Measurements from ENCODE around the gene LAMC3.

LAMC3 gene

DNA sequence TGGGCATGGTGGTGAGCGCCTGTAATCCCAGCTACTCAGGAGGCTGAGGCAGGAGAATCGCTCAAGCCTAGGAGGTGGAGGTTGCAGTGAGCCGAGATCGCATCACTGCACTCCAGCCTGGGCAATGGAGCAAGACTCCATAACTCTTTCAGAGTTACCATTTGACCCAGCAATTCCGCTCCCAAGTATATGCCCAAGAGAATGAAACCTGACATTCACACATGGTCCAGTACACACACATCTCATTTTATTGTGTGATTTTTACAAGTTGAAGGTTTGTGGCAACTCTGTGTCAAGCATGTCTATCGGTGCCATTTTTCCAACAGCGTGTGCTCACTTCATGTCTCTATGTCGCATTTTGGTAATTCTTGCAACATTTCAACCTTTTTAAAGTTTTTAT lies 45.1 kb upstream of the LAMC3 start:
- TF ChIP-seq, protein P1, sequence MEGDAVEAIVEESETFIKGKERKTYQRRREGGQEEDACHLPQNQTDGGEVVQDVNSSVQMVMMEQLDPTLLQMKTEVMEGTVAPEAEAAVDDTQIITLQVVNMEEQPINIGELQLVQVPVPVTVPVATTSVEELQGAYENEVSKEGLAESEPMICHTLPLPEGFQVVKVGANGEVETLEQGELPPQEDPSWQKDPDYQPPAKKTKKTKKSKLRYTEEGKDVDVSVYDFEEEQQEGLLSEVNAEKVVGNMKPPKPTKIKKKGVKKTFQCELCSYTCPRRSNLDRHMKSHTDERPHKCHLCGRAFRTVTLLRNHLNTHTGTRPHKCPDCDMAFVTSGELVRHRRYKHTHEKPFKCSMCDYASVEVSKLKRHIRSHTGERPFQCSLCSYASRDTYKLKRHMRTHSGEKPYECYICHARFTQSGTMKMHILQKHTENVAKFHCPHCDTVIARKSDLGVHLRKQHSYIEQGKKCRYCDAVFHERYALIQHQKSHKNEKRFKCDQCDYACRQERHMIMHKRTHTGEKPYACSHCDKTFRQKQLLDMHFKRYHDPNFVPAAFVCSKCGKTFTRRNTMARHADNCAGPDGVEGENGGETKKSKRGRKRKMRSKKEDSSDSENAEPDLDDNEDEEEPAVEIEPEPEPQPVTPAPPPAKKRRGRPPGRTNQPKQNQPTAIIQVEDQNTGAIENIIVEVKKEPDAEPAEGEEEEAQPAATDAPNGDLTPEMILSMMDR (conservative IDR thresholded peaks at IDR 0.05) = no peak
- no peak overlapping the region for H3K27ac ChIP-seq

DNA sequence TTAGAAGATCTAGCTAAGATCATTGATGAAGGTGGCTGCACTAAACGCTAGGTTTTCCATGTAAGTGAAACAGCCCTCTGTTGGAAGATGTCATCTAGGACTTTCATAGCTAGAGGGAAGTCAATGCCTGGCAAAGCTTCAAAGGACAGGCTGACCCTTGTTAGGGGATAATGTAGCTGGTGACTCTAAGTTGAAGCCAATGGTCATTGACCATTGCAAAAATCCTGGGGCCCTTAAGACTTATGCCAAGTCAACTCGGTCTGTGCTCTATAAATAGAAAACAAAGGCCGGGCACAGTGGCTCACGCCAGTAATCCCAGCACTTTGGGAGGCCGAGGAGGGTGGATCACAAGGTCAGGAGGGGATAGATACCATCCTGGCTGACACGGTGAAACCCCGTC lies 43.3 kb upstream of the LAMC3 start:
- no peak overlapping the region for H3K27ac ChIP-seq
- TF ChIP-seq, protein P1 (conservative IDR thresholded peaks at IDR 0.05) = no peak

DNA sequence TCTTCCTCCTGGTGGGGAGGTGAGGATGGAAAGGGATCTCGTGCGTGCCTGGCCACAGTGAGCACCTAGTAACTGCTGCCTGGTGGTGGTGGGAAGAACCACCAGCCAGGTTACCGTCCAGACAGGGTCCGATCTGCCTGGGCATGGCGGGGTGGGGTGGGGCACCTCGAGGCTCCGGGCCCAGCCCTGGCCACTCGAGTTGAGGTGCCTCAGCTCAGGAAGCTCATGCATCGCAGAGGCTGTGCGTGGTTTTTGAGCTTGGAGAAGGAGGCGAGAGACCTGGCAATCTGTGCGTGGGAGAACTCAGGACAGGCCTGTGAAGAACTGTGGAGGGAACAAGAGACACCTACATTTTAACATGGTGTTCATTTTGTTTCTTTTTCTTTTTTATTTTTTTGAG lies 38.9 kb upstream of the LAMC3 start:
- TF ChIP-seq, protein P1 (conservative IDR thresholded peaks at IDR 0.05) = no peak
- no peak overlapping the region for H3K27ac ChIP-seq

DNA sequence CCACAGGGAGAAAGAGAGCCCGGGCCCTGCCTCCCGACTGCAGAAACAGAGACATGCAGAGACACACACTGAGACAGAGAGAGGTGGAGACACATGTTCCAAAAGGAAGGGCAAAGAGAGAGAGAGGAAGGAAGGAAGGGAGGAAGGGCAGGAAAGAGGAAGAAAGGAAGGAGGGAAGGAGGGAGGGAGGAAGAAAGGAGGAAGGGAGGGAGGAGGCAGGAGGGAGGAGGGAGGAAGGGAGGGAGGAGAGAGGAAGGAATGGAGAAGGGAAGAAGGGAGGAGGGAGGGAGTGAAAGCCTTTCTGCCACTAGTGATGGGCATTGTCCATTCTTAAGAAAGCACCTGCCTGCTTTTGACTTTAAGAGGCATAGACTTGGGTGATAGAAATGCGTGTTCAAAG lies 38.1 kb upstream of the LAMC3 start:
- no peak overlapping the region for H3K27ac ChIP-seq
- TF ChIP-seq, protein P1 (conservative IDR thresholded peaks at IDR 0.05) = no peak

DNA sequence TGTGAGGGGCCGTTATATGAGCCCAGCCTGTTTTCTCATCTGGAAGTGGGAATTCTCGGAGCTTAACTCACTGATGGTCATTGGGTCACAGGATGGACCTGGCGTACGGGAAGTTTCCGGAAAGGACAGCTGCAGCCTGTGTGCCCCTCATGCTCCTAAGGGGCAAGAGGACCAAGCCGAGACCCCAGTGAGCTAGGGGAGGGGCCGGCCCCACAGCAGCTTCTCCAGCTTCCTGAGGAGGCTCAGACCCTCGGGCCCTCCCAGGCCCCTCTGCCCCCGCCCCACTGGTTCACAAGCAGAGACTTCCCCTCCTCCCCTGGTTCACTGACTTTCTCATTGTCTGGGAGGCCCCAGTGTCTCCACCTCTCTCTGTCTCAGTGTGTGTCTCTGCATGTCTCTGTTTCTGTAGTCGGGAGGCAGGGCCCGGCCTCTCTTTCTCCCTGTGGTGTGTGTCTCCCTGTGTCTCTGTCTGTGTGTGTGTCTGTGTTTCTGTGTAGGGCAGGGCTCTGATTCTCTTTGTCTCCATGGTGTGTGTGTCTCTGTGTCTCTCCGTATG lies 37.6 kb upstream of the LAMC3 start:
- TF ChIP-seq, protein P1 (conservative IDR thresholded peaks at IDR 0.05) = no peak
- H3K27ac ChIP-seq = no peak overlapping the region

DNA sequence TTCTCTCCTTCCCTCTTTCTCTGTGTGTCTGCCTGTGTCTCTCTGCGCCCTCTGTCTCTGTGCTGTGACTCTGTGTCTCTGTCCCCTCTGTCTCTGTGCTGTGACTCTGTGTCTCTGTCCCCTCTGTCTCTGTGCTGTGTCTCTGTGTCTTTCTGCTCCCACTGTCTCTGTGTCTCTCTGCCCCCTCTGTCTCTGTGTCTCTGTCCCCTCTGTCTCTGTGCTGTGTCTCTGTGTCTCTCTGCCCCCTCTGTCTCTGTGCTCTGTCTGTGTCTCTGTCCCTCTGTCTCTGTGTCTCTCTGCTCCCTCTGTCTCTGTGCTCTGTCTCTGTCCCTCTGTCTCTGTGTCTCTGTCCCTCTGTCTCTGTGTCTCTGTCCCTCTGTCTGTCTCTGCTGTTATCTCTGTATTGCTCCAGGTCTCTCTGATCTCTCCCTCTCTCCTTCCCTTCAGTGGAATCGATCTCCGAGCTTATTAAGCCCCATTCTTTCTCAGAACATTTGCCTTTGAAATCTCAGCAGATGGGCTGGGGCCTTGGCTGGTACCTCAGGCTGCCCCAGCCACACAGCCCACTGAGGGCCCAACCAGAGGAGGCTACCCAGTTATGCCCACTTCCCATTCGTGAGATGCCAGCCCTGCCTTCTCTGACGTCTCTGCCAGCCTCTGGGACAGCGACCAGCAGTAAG lies 36.6 kb upstream of the LAMC3 start:
- TF ChIP-seq, protein P1 (conservative IDR thresholded peaks at IDR 0.05) = no peak
- no peak overlapping the region for H3K27ac ChIP-seq

DNA sequence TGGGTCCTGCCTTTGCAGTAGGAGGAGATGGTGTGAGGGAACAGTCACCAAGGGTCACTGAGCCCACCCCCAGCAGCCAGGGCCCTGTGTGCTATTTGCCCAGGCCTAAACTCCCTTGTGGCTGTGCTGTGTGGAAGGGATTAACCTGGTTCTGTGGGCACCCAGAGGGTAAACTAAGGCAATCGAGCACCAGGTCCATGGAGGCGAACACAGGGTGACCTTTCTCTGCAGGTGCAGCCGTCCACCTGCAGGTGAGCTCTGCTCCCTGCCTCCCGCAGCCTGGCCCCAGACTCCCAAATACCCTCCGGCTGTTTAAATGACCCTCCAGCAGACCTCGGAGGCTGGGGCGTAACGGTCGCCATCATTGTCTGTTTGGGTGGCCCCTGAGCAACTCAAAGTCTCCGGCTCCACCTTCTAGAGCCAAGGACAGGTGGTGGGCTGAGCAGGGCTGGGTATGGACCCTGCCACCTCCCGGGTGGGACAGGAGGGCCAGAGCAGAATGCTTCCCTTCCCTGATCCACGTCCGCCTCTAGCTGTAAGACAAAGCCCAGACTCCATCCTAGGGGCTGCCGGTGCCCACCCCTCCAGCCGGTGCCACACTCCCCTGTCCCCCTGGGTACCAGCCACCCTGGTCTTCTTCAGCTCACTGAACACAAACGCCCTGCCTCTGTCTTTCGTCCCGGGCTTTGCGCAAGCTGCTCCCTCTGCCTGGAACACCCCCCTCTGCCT lies 35.9 kb upstream of the LAMC3 start:
- TF ChIP-seq, protein P1 (conservative IDR thresholded peaks at IDR 0.05) = no peak

More for the DNA sequence above, 35.9 kb upstream of the LAMC3 start:
- H3K27ac ChIP-seq = no peak overlapping the region
